ENCODE data around the gene SYCP3.

The SYCP3 gene

GRCh38 chr12:101772012-101772775, 32.9 kb upstream of the SYCP3 start:
- DNase-seq (ENCODE audit: low read depth), result no peak
- TF ChIP-seq, protein P1, sequence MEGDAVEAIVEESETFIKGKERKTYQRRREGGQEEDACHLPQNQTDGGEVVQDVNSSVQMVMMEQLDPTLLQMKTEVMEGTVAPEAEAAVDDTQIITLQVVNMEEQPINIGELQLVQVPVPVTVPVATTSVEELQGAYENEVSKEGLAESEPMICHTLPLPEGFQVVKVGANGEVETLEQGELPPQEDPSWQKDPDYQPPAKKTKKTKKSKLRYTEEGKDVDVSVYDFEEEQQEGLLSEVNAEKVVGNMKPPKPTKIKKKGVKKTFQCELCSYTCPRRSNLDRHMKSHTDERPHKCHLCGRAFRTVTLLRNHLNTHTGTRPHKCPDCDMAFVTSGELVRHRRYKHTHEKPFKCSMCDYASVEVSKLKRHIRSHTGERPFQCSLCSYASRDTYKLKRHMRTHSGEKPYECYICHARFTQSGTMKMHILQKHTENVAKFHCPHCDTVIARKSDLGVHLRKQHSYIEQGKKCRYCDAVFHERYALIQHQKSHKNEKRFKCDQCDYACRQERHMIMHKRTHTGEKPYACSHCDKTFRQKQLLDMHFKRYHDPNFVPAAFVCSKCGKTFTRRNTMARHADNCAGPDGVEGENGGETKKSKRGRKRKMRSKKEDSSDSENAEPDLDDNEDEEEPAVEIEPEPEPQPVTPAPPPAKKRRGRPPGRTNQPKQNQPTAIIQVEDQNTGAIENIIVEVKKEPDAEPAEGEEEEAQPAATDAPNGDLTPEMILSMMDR (IDR thresholded peaks at IDR 0.05; ENCODE audit: low read depth, low read length, missing control alignments), result no peak
- H3K4me3 ChIP-seq (ENCODE audit: low read depth, low read length), result no peak overlapping the region

- H3K4me3 ChIP-seq (ENCODE audit: low read depth, low read length), result no peak overlapping the region
- TF ChIP-seq, protein P1 (IDR thresholded peaks at IDR 0.05; ENCODE audit: low read depth, low read length, missing control alignments), result no peak
- DNase-seq (ENCODE audit: low read depth), result no peak
Measured at GRCh38 chr12:101769865-101770264, 30.6 kb upstream of the SYCP3 start.

GRCh38 chr12:101768781-101769180, 29.5 kb upstream of the SYCP3 start:
- no peak for DNase-seq (ENCODE audit: low read depth)
- H3K4me3 ChIP-seq (ENCODE audit: low read depth, low read length), result no peak overlapping the region
- TF ChIP-seq, protein P1 (IDR thresholded peaks at IDR 0.05; ENCODE audit: low read depth, low read length, missing control alignments), result no peak

DNA sequence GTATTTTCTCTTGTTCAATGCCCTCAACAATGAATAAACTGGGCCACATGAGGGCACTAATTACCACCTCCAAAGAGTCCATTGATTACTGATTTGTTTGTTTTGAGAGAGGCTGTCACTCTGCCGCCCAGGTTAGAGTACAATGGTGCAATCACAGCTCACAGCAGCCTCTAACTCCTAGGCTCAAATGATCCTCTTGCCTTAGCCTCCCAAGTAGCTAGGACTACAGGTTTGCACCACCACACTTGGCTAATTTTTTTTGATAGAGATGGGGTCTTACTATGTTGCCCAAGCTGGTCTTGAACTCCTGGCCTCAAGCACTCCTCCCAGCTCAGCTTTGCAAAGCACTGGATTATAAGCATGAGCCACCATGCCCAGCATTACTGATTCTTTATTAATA, 28.3 kb upstream of the SYCP3 start:
- DNase-seq (ENCODE audit: low read depth), result no peak
- TF ChIP-seq, protein P1 (IDR thresholded peaks at IDR 0.05; ENCODE audit: low read depth, low read length, missing control alignments), result no peak

GRCh38 chr12:101764051-101764792, 25.0 kb upstream of the SYCP3 start:
- no peak for DNase-seq (ENCODE audit: low read depth)
- TF ChIP-seq, protein P1 (IDR thresholded peaks at IDR 0.05; ENCODE audit: low read depth, low read length, missing control alignments), result no peak
- no peak overlapping the region for H3K4me3 ChIP-seq (ENCODE audit: low read depth, low read length)

More for the DNA sequence above, 28.3 kb upstream of the SYCP3 start:
- no peak overlapping the region for H3K4me3 ChIP-seq (ENCODE audit: low read depth, low read length)

GRCh38 chr12:101763246-101763931, 24.1 kb upstream of the SYCP3 start:
- TF ChIP-seq, protein P1 (IDR thresholded peaks at IDR 0.05; ENCODE audit: low read depth, low read length, missing control alignments), result no peak
- no peak for DNase-seq (ENCODE audit: low read depth)

More at GRCh38 chr12:101763246-101763931, 24.1 kb upstream of the SYCP3 start:
- H3K4me3 ChIP-seq (ENCODE audit: low read depth, low read length), result no peak overlapping the region

Data from GM12864 (cell line).